ENCODE data around the gene GTPBP4. TPM values are rescaled to one million over a fixed set of nuclear protein-coding genes. Genes with fewer than 3 reads are reported as not detected.

GTPBP4 gene
- polyA plus RNA-seq, 1 donor (not counting 4 experiments of a cell fraction or from before 2014, with no cell fraction given): 70.4 TPM

DNA sequence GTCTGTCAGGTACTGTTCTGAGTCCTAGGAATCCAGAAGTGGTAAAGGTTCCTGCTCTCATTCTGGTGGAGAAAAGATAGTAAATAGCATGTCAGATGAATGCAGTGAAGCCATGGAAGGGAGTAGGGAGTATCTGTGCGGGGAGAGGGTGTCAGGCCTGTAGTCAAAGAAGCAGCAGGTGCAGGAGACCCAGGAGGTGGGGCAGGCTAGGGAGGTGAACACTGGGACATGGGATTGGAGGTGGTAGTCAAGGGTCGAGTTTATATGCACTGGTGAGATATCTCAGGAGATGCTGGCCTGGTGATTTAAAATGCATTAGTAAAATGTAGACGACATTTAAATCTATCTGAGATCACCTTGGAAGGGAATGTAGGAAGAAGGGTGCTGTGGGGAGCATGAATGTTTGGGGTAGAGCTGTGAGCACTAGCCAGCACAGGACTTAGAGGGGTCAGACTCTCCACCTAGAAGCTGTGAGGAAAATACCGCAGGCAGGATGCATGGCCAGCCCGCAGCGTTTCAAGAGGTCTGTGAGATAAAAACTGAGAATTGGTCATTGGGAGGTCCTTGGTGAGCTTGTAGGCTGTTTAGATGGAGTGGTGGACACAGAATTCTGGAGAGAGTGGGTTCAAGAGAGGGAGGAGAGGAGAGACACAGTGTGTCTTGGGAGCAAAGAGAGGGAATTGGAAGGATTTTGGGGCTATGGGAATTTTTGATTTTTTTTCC lies 6.8 kb downstream of the GTPBP4 start:
- Histone ChIP-seq H3K9ac (ENCODE audit: control insufficient read depth, extremely low read depth, insufficient read depth, low read length) (no peak overlapping the region), H4K20me1 (ENCODE audit: control insufficient read depth, extremely low read depth, insufficient read depth, low read length) (peaks cover 21% of the 10 kb centered on the region), H3K4me2 (ENCODE audit: control insufficient read depth, extremely low read depth, insufficient read depth, low read depth, low read length) (no peak overlapping the region), H3K36me3 (ENCODE audit: control insufficient read depth in 2 of 2, extremely low read depth in 1 of 2, insufficient read depth in 2 of 2, low read length in 2 of 2) (peaks cover 35 to 80% of the 10 kb centered on the region in 2 experiments), H3K27ac (ENCODE audit: control insufficient read depth, insufficient read depth, low read length) (no peak overlapping the region), H3K9me1 (ENCODE audit: control insufficient read depth, extremely low read depth, insufficient read depth, low read length) (no peaks in the 10 kb centered on the region), H3K4me3 (ENCODE audit: control insufficient read depth in 2 of 3, extremely low read depth in 1 of 3, insufficient read depth in 2 of 3, low read depth in 1 of 3, low read length in 3 of 3) (no peak overlapping the region), H3K79me2 (ENCODE audit: control insufficient read depth, insufficient read depth, low read length) (peaks cover 80% of the 10 kb centered on the region), H2AFZ (ENCODE audit: control insufficient read depth, low read length) (no peak overlapping the region), H3K4me1 (ENCODE audit: control insufficient read depth, extremely low read depth, insufficient read depth, low read length) (peaks cover 8% of the 10 kb centered on the region), H3K9me3 (ENCODE audit: control insufficient read depth, low read depth, low read length) (no peaks in the 10 kb centered on the region), H3K27me3 (ENCODE audit: control insufficient read depth, extremely low read depth, insufficient read depth, low read length) (no peaks in the 10 kb centered on the region)
- no peak for TF ChIP-seq EZH2 (IDR thresholded peaks at IDR 0.05; ENCODE audit: low read length)
- TF ChIP-seq, protein P1, sequence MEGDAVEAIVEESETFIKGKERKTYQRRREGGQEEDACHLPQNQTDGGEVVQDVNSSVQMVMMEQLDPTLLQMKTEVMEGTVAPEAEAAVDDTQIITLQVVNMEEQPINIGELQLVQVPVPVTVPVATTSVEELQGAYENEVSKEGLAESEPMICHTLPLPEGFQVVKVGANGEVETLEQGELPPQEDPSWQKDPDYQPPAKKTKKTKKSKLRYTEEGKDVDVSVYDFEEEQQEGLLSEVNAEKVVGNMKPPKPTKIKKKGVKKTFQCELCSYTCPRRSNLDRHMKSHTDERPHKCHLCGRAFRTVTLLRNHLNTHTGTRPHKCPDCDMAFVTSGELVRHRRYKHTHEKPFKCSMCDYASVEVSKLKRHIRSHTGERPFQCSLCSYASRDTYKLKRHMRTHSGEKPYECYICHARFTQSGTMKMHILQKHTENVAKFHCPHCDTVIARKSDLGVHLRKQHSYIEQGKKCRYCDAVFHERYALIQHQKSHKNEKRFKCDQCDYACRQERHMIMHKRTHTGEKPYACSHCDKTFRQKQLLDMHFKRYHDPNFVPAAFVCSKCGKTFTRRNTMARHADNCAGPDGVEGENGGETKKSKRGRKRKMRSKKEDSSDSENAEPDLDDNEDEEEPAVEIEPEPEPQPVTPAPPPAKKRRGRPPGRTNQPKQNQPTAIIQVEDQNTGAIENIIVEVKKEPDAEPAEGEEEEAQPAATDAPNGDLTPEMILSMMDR (optimal IDR thresholded peaks at IDR 0.05 in 1 of 3, IDR thresholded peaks at IDR 0.05 in 1 of 3, conservative IDR thresholded peaks at IDR 0.05 in 1 of 3; ENCODE audit: extremely low read depth in 1 of 3, insufficient read depth in 2 of 3, low read length in 3 of 3): no peak
- FAIRE-seq (no peak), DNase-seq (ENCODE audit: low read depth, low spot score) (no peak)
- dilution Hi-C loops (cut with MboI; ENCODE audit: extremely low pct_ligation_motif_present, low sequenced_read_pairs): no loop called here

DNA sequence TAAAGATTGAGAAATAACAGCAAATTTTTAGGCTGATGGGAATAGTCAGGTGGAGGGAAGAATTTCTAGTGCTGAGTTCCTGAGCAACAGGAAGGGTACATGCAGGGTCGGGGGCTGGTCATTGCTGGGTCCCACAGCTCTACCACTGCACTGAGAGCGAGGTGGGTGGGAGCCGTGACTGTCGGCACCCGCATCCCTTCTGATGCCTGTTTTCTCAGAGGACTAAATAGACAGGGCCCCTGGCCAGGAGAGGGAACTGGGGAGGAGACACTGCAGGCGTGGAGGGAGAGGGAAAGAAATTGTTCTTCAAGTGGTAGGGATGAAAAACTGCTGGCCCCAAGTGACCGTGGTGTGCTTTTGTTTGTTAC lies 7.3 kb downstream of the GTPBP4 start:
- peaks cover 36 to 78% of the 10 kb centered on the region in 2 experiments for H3K36me3 ChIP-seq (ENCODE audit: control insufficient read depth in 2 of 2, extremely low read depth in 1 of 2, insufficient read depth in 2 of 2, low read length in 2 of 2)
- no peak overlapping the region for H2AFZ ChIP-seq (ENCODE audit: control insufficient read depth, low read length)
- H3K9ac ChIP-seq (ENCODE audit: control insufficient read depth, extremely low read depth, insufficient read depth, low read length): no peak overlapping the region
- no peak overlapping the region for H3K4me2 ChIP-seq (ENCODE audit: control insufficient read depth, extremely low read depth, insufficient read depth, low read depth, low read length)
- H4K20me1 ChIP-seq (ENCODE audit: control insufficient read depth, extremely low read depth, insufficient read depth, low read length): peaks cover 21% of the 10 kb centered on the region
- peaks cover 76% of the 10 kb centered on the region for H3K79me2 ChIP-seq (ENCODE audit: control insufficient read depth, insufficient read depth, low read length)
- no peak for FAIRE-seq
- peaks cover 5% of the 10 kb centered on the region for H3K4me1 ChIP-seq (ENCODE audit: control insufficient read depth, extremely low read depth, insufficient read depth, low read length)
- dilution Hi-C loops (cut with MboI; ENCODE audit: extremely low pct_ligation_motif_present, low sequenced_read_pairs): no loop called here
- no peak for DNase-seq (ENCODE audit: low read depth, low spot score)
- H3K27me3 ChIP-seq (ENCODE audit: control insufficient read depth, extremely low read depth, insufficient read depth, low read length): no peaks in the 10 kb centered on the region
- TF ChIP-seq, protein P1 (optimal IDR thresholded peaks at IDR 0.05 in 1 of 3, IDR thresholded peaks at IDR 0.05 in 1 of 3, conservative IDR thresholded peaks at IDR 0.05 in 1 of 3; ENCODE audit: extremely low read depth in 1 of 3, insufficient read depth in 2 of 3, low read length in 3 of 3): no peak
- no peak for TF ChIP-seq EZH2 (IDR thresholded peaks at IDR 0.05; ENCODE audit: low read length)
- no peaks in the 10 kb centered on the region for H3K9me1 ChIP-seq (ENCODE audit: control insufficient read depth, extremely low read depth, insufficient read depth, low read length)
- no peak overlapping the region for H3K4me3 ChIP-seq (ENCODE audit: control insufficient read depth in 2 of 3, extremely low read depth in 1 of 3, insufficient read depth in 2 of 3, low read depth in 1 of 3, low read length in 3 of 3)
- H3K9me3 ChIP-seq (ENCODE audit: control insufficient read depth, low read depth, low read length): no peaks in the 10 kb centered on the region
- H3K27ac ChIP-seq (ENCODE audit: control insufficient read depth, insufficient read depth, low read length): no peak overlapping the region
